Adipose tissue (tissue), 3 donors: Measurements from ENCODE around the gene AQP12B. TPM values are rescaled to one million over a fixed set of nuclear protein-coding genes. Genes with fewer than 3 reads are reported as not detected.

ENCODE experiments used
- H3K27ac ChIP-seq: one replicate; pipeline ENCODE4 v1.5.1; 2013; ENCODE audit warnings: low read depth, low read length
- WGBS, 3 donors: extraction: QIAGEN DNeasy Blood & Tissue Kit; methylation state at CpG; one replicate each; pipeline ENCODE4 v1.1.7; 2013; 5-methylcytosine and 5-hydroxymethylcytosine counted together
- polyA plus RNA-seq, 3 donors: library from polyadenylated mRNA; stranded (reverse); fragments of 200-250 nt; gene quantifications; one replicate each; pipeline ENCODE4 v1.2.3, GENCODE V29; 2013
- donor health status: healthy with polysubstance abuse.
- donor health status: Bipolar disorder and iron deficiency.
- donor health status: healthy.

The AQP12B gene
- polyA plus RNA-seq, 3 donors: 0.03 to 159 TPM; not detected in 1

GRCh38 chr2:240644171-240644651 lies 38.5 kb downstream of the AQP12B start:
- 50 to 63% (median 60%) methylated on average over 14 of the region's 14 CpGs for WGBS, 3 donors
- no peak overlapping the region for H3K27ac ChIP-seq

- H3K27ac ChIP-seq: no peak overlapping the region
- WGBS, 3 donors: 79 to 85% (median 80%) methylated on average over 15 of the region's 15 CpGs
Observed at GRCh38 chr2:240643811-240644150, 38.9 kb downstream of the AQP12B start.

- H3K27ac ChIP-seq: no peak overlapping the region
- 61 to 79% (median 75%) methylated on average over 13 of the region's 13 CpGs for WGBS, 3 donors
Observed at GRCh38 chr2:240643093-240643810, 39.4 kb downstream of the AQP12B start.

- 88% methylated on average over 11 of the region's 11 CpGs for WGBS, 3 donors
- no peak overlapping the region for H3K27ac ChIP-seq
Observed at GRCh38 chr2:240642806-240643092, 39.9 kb downstream of the AQP12B start.

- WGBS, 3 donors: 80 to 84% (median 82%) methylated on average over 31 to 36 of the region's 36 CpGs
- H3K27ac ChIP-seq: no peak overlapping the region
Observed at GRCh38 chr2:240642061-240642805, 40.5 kb downstream of the AQP12B start.

GRCh38 chr2:240640939-240641338 lies 41.7 kb downstream of the AQP12B start:
- WGBS, 3 donors: 15 to 26% (median 22%) methylated on average over 16 of the region's 16 CpGs
- no peak overlapping the region for H3K27ac ChIP-seq

- no peak overlapping the region for H3K27ac ChIP-seq
- 86 to 93% (median 92%) methylated on average over 18 of the region's 18 CpGs for WGBS, 3 donors
Observed at GRCh38 chr2:240639566-240639965, 43.1 kb downstream of the AQP12B start.

- no peak overlapping the region for H3K27ac ChIP-seq
Observed at GRCh38 chr2:240638512-240639160, 44.0 kb downstream of the AQP12B start.

GRCh38 chr2:240637901-240638345 lies 44.8 kb downstream of the AQP12B start:
- no peak overlapping the region for H3K27ac ChIP-seq
- WGBS, 3 donors: 69 to 94% (median 73%) methylated on average over 7 to 8 of the region's 8 CpGs

More at GRCh38 chr2:240638512-240639160, 44.0 kb downstream of the AQP12B start:
- WGBS, 3 donors: 57 to 65% (median 61%) methylated on average over 18 of the region's 18 CpGs

- WGBS, 3 donors: 83 to 88% (median 84%) methylated on average over 17 of the region's 17 CpGs
- H3K27ac ChIP-seq: no peak overlapping the region
Observed at GRCh38 chr2:240637116-240637900, 45.4 kb downstream of the AQP12B start.

- no peak overlapping the region for H3K27ac ChIP-seq
- 81 to 87% (median 86%) methylated on average over 11 of the region's 11 CpGs for WGBS, 3 donors
Observed at GRCh38 chr2:240636563-240637115, 46.0 kb downstream of the AQP12B start.

- no peak overlapping the region for H3K27ac ChIP-seq
- WGBS, 3 donors: 61 to 68% (median 67%) methylated on average over 3 of the region's 3 CpGs
Observed at GRCh38 chr2:240635998-240636547, 46.6 kb downstream of the AQP12B start.

GRCh38 chr2:240635121-240635997 lies 47.3 kb downstream of the AQP12B start:
- 73 to 88% (median 85%) methylated on average over 6 of the region's 6 CpGs for WGBS, 3 donors
- H3K27ac ChIP-seq: no peak overlapping the region

- WGBS, 3 donors: 90 to 100% (median 96%) methylated on average over 1 of the region's 1 CpG
- H3K27ac ChIP-seq: no peak overlapping the region
Observed at GRCh38 chr2:240632306-240632721, 50.4 kb downstream of the AQP12B start.

- WGBS, 3 donors: 85 to 94% (median 93%) methylated on average over 10 to 11 of the region's 11 CpGs
- H3K27ac ChIP-seq: no peak overlapping the region
Observed at GRCh38 chr2:240631548-240632305, 51.0 kb downstream of the AQP12B start.

- WGBS, 3 donors: 87 to 96% (median 92%) methylated on average over 21 of the region's 21 CpGs
- no peak overlapping the region for H3K27ac ChIP-seq
Observed at GRCh38 chr2:240630771-240631547, 51.7 kb downstream of the AQP12B start.
